Transverse colon (tissue), 4 donors: ENCODE results near the gene C1orf167. TPM values are rescaled to one million over a fixed set of nuclear protein-coding genes. Genes with fewer than 3 reads are reported as not detected.

Experiments
- DNase-seq: peaks from one replicate; pipeline ENCODE4 v3.0.0-alpha.2; 2019
- H3K27ac ChIP-seq, 4 donors: fragments of 200-600 bp; sonication (generic); 2 replicates each; pipeline ENCODE4 v1.5.1; 2016 to 2018; ENCODE audit warnings: inconsistent platforms in 4 of 4
- H3K27me3 ChIP-seq: fragments of 200-600 bp; sonication (generic); 2 replicates; pipeline ENCODE4 v1.5.1; 2017; ENCODE audit warnings: inconsistent platforms
- H3K36me3 ChIP-seq, 4 donors: fragments of 200-600 bp; sonication (generic); 2 replicates each; pipeline ENCODE4 v1.5.1; 2017 to 2019; ENCODE audit warnings: inconsistent platforms in 4 of 4
- H3K4me1 ChIP-seq, 4 donors: fragments of 200-600 bp; sonication (generic); 2 replicates each; pipeline ENCODE4 v1.5.1; 2017 to 2020; ENCODE audit warnings: inconsistent platforms in 4 of 4
- H3K4me3 ChIP-seq, 4 donors: fragments of 200-600 bp; sonication (generic); 1 replicate in 1 of 4; 2 replicates in 3 of 4; pipeline versions ENCODE4 v1.5.1 to v1.6.1; 2017 to 2019; ENCODE audit warnings: inconsistent platforms in 4 of 4
- H3K9me3 ChIP-seq, 2 donors: fragments of 200-600 bp; sonication (generic); 2 replicates each; pipeline ENCODE4 v1.5.1; 2017 to 2019; ENCODE audit warnings: inconsistent platforms in 2 of 2
- EP300 ChIP-seq: sonication (generic); formaldehyde crosslinking; IDR thresholded peaks from one replicate; pipeline ENCODE4 v1.6.1; 2017; ENCODE audit warnings: antibody characterized with exemption, low read depth
- POLR2A ChIP-seq: fragments of 450-650 bp; IDR thresholded peaks from one replicate; pipeline ENCODE4 v1.6.1; 2016; ENCODE audit warnings: antibody characterized with exemption, mild to moderate bottlenecking, moderate library complexity
- POLR2AphosphoS5 ChIP-seq, 3 donors: sonication (generic); formaldehyde crosslinking; IDR thresholded peaks; one replicate each; pipeline ENCODE4 v1.6.1; 2016; ENCODE audit warnings: antibody characterized with exemption in 3 of 3
- WGBS, 2 donors: methylation state at CpG; one replicate each; pipeline ENCODE4 v1.1.5; 2018; ENCODE audit warnings: low coverage in 1 of 2; 5-methylcytosine and 5-hydroxymethylcytosine counted together
- in situ Hi-C, 4 donors: fragments of 200-750 bp; cut with MboI; loops; one replicate each; pipeline versions ENCODE4 v1.15.0 to v1.15.1; 2017; ENCODE audit warnings: low sequenced_read_pairs in 3 of 4, low pct_ligation_motif_present in 1 of 4, low pct_unique_long_range_greater_than_20kb in 1 of 4
- intact Hi-C: fragments of 100-400 bp; cut with DNase I; formaldehyde crosslinking; loops from one replicate; pipeline ENCODE4 v1.15.1; 2023; ENCODE audit warnings: low total_unique reads
- total RNA-seq, 4 donors: library from RNA; depleted of rRNA; stranded (reverse); fragments of >200 nt; gene quantifications; one replicate each; pipeline ENCODE4 v1.1.0, GENCODE V29; 2016
- TF ChIP-seq, protein P1 (sequence below), 5 experiments: fragments of 200-600 bp in 3 of 5; fragments of 450-650 bp in 2 of 5; sonication (generic) in 3 of 5; IDR thresholded peaks; 1 replicate in 2 of 5; 2 replicates in 3 of 5; pipeline ENCODE4 v1.5.1; 2016 to 2017; ENCODE audit warnings: antibody characterized with exemption in 5 of 5, inconsistent platforms in 3 of 5, mild to moderate bottlenecking in 2 of 5, moderate library complexity in 1 of 5

Gene C1orf167
- total RNA-seq, 4 donors from 2014 or later = 0.48 TPM; not detected in 3

DNA sequence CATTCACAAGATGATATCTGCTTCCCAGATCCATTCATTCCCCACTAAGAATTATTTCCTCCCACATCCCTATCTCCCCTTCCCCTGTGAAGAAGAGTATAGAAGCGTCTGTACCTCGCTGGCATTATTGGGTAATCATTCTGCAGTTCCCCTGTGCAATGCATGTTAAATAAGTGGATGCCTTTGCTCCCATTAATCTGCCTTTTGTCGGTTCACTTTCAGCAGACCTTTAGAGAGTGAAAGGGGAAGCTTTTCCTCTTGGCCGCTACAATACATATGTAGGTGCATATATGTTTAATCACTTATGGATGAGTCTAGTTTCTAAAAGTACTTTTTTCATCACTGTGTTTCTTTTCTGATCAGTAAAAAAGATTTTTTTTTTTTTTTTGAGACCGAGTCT is 51.0 kb downstream of the C1orf167 start:
- Histone ChIP-seq H3K27me3 (no peaks in the 10 kb centered on the region), H3K9me3 (no peaks in the 10 kb centered on the region), H3K4me1 (peaks cover 0 to 20% (median 0%) of the 10 kb centered on the region in 4 donors), H3K36me3 (peaks cover 0 to 19% (median 9%) of the 10 kb centered on the region in 4 donors), H3K27ac (no peak overlapping the region), H3K4me3 (no peak overlapping the region)
- in situ Hi-C loops (no loop called here), intact Hi-C loops (no loop called here)
- no peak for DNase-seq
- 85 to 89% methylated on average over 5 of the region's 5 CpGs for WGBS, 2 donors
- TF ChIP-seq POLR2AphosphoS5 (IDR thresholded peaks at IDR 0.05) = no peak
- TF ChIP-seq, protein P1, sequence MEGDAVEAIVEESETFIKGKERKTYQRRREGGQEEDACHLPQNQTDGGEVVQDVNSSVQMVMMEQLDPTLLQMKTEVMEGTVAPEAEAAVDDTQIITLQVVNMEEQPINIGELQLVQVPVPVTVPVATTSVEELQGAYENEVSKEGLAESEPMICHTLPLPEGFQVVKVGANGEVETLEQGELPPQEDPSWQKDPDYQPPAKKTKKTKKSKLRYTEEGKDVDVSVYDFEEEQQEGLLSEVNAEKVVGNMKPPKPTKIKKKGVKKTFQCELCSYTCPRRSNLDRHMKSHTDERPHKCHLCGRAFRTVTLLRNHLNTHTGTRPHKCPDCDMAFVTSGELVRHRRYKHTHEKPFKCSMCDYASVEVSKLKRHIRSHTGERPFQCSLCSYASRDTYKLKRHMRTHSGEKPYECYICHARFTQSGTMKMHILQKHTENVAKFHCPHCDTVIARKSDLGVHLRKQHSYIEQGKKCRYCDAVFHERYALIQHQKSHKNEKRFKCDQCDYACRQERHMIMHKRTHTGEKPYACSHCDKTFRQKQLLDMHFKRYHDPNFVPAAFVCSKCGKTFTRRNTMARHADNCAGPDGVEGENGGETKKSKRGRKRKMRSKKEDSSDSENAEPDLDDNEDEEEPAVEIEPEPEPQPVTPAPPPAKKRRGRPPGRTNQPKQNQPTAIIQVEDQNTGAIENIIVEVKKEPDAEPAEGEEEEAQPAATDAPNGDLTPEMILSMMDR (IDR thresholded peaks at IDR 0.05) = no peak
- no peak for TF ChIP-seq EP300
- TF ChIP-seq POLR2A = no peak

DNA sequence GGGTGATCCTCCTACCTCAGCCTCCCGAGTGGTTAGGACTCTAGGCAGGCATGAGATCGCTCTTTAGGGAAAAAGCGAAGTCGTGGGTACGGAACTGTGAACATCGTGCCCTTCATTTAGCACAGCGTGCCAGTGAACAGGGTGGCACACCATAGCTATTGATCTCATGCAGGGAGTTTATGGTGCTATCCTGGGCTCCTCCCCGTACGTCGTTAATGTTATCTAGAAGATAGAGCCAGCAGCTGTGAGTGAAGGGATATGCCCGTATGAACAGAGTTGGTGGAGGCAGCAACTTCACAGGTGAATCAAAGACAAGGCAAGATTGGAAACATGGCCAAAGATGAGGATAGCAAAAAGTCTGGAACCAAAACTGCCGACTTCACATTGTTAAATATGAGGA is 55.2 kb downstream of the C1orf167 start:
- Histone ChIP-seq H3K27ac (no peak overlapping the region), H3K4me1 (peaks cover 0 to 11% (median 0%) of the 10 kb centered on the region in 4 donors), H3K4me3 (no peak overlapping the region), H3K36me3 (peaks cover 0 to 37% (median 7%) of the 10 kb centered on the region in 4 donors), H3K27me3 (no peaks in the 10 kb centered on the region), H3K9me3 (no peaks in the 10 kb centered on the region)
- in situ Hi-C loops = no loop called here
- WGBS, 2 donors = 81 to 89% methylated on average over 7 to 12 of the region's 12 CpGs
- intact Hi-C loops = no loop called here
- TF ChIP-seq, protein P1 (IDR thresholded peaks at IDR 0.05) = no peak
- no peak for TF ChIP-seq POLR2AphosphoS5 (IDR thresholded peaks at IDR 0.05)
- no peak for TF ChIP-seq POLR2A
- no peak for TF ChIP-seq EP300
- no peak for DNase-seq

DNA sequence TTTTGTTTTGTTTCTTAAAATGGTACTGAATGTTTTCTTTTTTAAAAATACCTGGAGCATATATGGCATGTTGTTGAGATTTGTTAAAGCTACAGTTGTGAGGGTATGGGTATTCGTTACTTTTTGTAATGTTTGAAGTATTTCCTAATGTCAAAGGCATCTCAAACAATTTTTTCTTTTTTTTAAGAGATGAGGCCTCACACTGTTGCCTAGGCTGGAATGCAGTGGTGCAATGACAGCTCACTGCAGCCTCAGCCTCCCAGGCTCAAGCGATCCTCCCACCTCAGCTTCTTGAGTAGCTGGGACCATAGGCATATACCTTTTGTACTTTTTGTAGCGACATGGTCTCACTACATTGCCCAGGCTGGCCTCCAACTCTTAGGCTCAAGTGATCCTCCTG is 60.1 kb downstream of the C1orf167 start:
- H3K27me3 ChIP-seq = no peaks in the 10 kb centered on the region
- no peaks in the 10 kb centered on the region for H3K9me3 ChIP-seq
- DNase-seq = no peak
- TF ChIP-seq POLR2A (no peak), EP300 (no peak), POLR2AphosphoS5 (IDR thresholded peaks at IDR 0.05) (no peak)
- TF ChIP-seq, protein P1 (IDR thresholded peaks at IDR 0.05) = no peak
- H3K27ac ChIP-seq = no peak overlapping the region
- no peak overlapping the region for H3K4me3 ChIP-seq
- WGBS, 2 donors = 71 to 100% methylated on average over 1 to 3 of the region's 3 CpGs
- in situ Hi-C loops (no loop called here), intact Hi-C loops (no loop called here)
- peaks cover 0 to 45% (median 15%) of the 10 kb centered on the region in 4 donors for H3K36me3 ChIP-seq
- no peaks in the 10 kb centered on the region for H3K4me1 ChIP-seq

DNA sequence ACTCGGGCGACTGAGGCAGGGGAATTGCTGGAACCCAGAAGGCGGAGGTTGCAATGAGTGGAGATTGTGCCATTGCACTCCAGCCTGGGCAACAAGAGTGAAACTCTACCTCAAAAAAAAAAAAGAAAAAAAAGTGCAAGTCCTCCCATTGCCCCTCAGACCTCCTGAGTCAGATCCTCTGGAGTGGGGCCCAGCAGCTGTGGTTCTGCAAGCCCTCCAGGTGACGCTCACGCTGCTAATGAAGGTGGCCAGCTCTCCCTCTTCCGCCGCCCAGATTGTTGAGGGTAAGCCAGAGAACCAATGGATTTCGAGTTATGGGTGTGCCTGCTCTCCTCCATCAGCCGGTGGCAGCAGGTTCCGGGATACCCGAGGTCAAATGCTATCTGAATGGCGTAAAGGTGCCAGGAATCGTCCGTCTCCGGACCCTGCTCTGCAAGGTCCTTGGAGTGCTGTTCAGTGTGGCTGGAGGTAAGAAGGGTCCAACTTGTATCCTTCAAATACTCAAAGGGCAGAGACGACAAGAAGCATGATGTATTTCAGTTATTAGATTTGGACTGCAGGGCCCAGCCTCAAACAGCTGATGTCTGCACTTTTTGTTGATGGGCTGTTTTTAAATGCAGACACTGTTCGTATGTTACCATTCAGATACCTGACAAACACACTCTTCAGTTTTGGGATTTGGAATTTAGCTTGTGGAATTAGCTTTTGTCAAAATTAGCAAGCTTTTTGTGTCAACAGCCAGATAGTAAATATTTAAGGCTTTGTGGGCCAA is 61.6 kb downstream of the C1orf167 start:
- intact Hi-C loops = no loop called here
- WGBS, 2 donors = 89 to 95% methylated on average over 7 to 17 of the region's 17 CpGs
- Histone ChIP-seq H3K27ac (no peak overlapping the region), H3K4me1 (no peaks in the 10 kb centered on the region), H3K36me3 (peaks cover 0 to 43% (median 18%) of the 10 kb centered on the region in 4 donors), H3K4me3 (no peak overlapping the region), H3K27me3 (no peaks in the 10 kb centered on the region), H3K9me3 (no peaks in the 10 kb centered on the region)
- no peak for TF ChIP-seq EP300
- TF ChIP-seq, protein P1 (IDR thresholded peaks at IDR 0.05) = no peak
- TF ChIP-seq POLR2A = no peak
- in situ Hi-C loops = no loop called here
- DNase-seq = no peak
